ENCODE measurements around the gene FARP1. TPM values are rescaled to one million over a fixed set of nuclear protein-coding genes. Genes with fewer than 3 reads are reported as not detected.

FARP1 gene
- total RNA-seq, 1 donor from 2014 or later = 110 TPM

- no peaks in the 10 kb centered on the region for H3K36me3 ChIP-seq
- DNase-seq (peak; percentile 50), ATAC-seq (no peak)
- no peaks in the 10 kb centered on the region for H3K9me3 ChIP-seq
- no peak for TF ChIP-seq CTCF (IDR thresholded peaks at IDR 0.05)
- H3K27ac ChIP-seq = peak overlapping the region; percentile 76
- H3K27me3 ChIP-seq (ENCODE audit: low read depth) = no peaks in the 10 kb centered on the region
- peaks cover 19% of the 10 kb centered on the region for H3K4me1 ChIP-seq
- intact Hi-C loops (cut with DNase I) = no loop called here
- peak overlapping the region; percentile 63 for H3K4me3 ChIP-seq
Observed at GRCh38 chr13:98144801-98145350, 2.0 kb downstream of the FARP1 start.

GRCh38 chr13:98147521-98147920 lies 4.6 kb downstream of the FARP1 start:
- H3K4me1 ChIP-seq = peaks cover 19% of the 10 kb centered on the region
- H3K27ac ChIP-seq = no peak overlapping the region
- DNase-seq (no peak), ATAC-seq (no peak)
- H3K36me3 ChIP-seq = no peaks in the 10 kb centered on the region
- TF ChIP-seq CTCF (IDR thresholded peaks at IDR 0.05) = no peak
- H3K9me3 ChIP-seq = no peaks in the 10 kb centered on the region
- no peaks in the 10 kb centered on the region for H3K27me3 ChIP-seq (ENCODE audit: low read depth)
- no peak overlapping the region for H3K4me3 ChIP-seq
- intact Hi-C loops (cut with DNase I) = no loop called here

- Histone ChIP-seq H3K4me3 (no peak overlapping the region), H3K9me3 (no peaks in the 10 kb centered on the region), H3K27me3 (ENCODE audit: low read depth) (no peaks in the 10 kb centered on the region), H3K36me3 (no peaks in the 10 kb centered on the region), H3K4me1 (peaks cover 3% of the 10 kb centered on the region), H3K27ac (no peak overlapping the region)
- TF ChIP-seq CTCF (IDR thresholded peaks at IDR 0.05) = no peak
- intact Hi-C loops (cut with DNase I) = no loop called here
- no peak for DNase-seq
- no peak for ATAC-seq
Observed at GRCh38 chr13:98150832-98151479, 8.1 kb downstream of the FARP1 start.

- Histone ChIP-seq H3K27ac (no peak overlapping the region), H3K4me3 (no peak overlapping the region), H3K9me3 (no peaks in the 10 kb centered on the region), H3K4me1 (peaks cover 9% of the 10 kb centered on the region), H3K36me3 (no peaks in the 10 kb centered on the region), H3K27me3 (ENCODE audit: low read depth) (no peaks in the 10 kb centered on the region)
- DNase-seq (no peak), ATAC-seq (no peak)
- intact Hi-C loops (cut with DNase I) = no loop called here
- TF ChIP-seq CTCF (IDR thresholded peaks at IDR 0.05) = no peak
Observed at GRCh38 chr13:98155475-98156109, 12.7 kb downstream of the FARP1 start.

- no peak for DNase-seq
- no peaks in the 10 kb centered on the region for H3K9me3 ChIP-seq
- no peak for TF ChIP-seq CTCF (IDR thresholded peaks at IDR 0.05)
- intact Hi-C loops (cut with DNase I) = no loop called here
- no peaks in the 10 kb centered on the region for H3K36me3 ChIP-seq
- H3K4me1 ChIP-seq = peaks cover 9% of the 10 kb centered on the region
- H3K4me3 ChIP-seq = no peak overlapping the region
- no peaks in the 10 kb centered on the region for H3K27me3 ChIP-seq (ENCODE audit: low read depth)
- no peak for ATAC-seq
- no peak overlapping the region for H3K27ac ChIP-seq
Observed at GRCh38 chr13:98156259-98156658, 13.4 kb downstream of the FARP1 start.

Measured in lower lobe of right lung (tissue), 2 donors.